ENCODE data around the gene TRIM71.
"Not testable (repeated sequence)": the region's sequence is repeated elsewhere in the genome, so short reads cannot be mapped to it uniquely, and the experiment has no call there.

GRCh38 chr3:32847045-32847444 lies 29.2 kb downstream of the TRIM71 start:
- TF ChIP-seq CTCF (IDR thresholded peaks at IDR 0.05; ENCODE audit: borderline replicate concordance, extremely low read depth, low read length, poor library complexity, severe bottlenecking); EZH2 (IDR thresholded peaks at IDR 0.05; ENCODE audit: borderline replicate concordance, low read depth, low read length, severe bottlenecking): not testable (repeated sequence)

All from DND-41 (cell line).